HFFc6 (cell line): Measurements from ENCODE around the gene CCDC81. TPM values are rescaled to one million over a fixed set of nuclear protein-coding genes. Genes with fewer than 3 reads are reported as not detected.
A peak's percentile ranks its signal among the peaks of the same experiment; 100 is the strongest.
"Not testable (repeated sequence)": the region's sequence is repeated elsewhere in the genome, so short reads cannot be mapped to it uniquely, and the experiment has no call there.

Experiments
- DNase-seq: peaks from one replicate; pipeline ENCODE4 v3.0.0-alpha.2; 2018
- H3K27ac Mint-ChIP-seq: 2 replicates; pipeline ENCODE4 v1.8.0; 2020; ENCODE audit warnings: mild to moderate bottlenecking, mixed read lengths
- H3K27me3 Mint-ChIP-seq: 2 replicates; pipeline ENCODE4 v1.8.0; 2021; ENCODE audit warnings: mild to moderate bottlenecking, moderate library complexity, mixed read lengths; ENCODE audit not compliant: insufficient read depth
- H3K36me3 Mint-ChIP-seq: 2 replicates; pipeline ENCODE4 v1.8.0; 2021; ENCODE audit warnings: low read depth, mixed read lengths
- H3K4me1 Mint-ChIP-seq: 2 replicates; pipeline ENCODE4 v1.8.0; 2020; ENCODE audit warnings: low read depth, mixed read lengths
- H3K4me3 Mint-ChIP-seq: 2 replicates; pipeline ENCODE4 v1.8.0; 2020; ENCODE audit warnings: mild to moderate bottlenecking, moderate library complexity, mixed read lengths
- H3K9me3 Mint-ChIP-seq: 2 replicates; pipeline ENCODE4 v1.8.0; 2020; ENCODE audit warnings: mild to moderate bottlenecking, mixed read lengths
- CTCF ChIP-seq: fragments of 200-600 bp; sonication (generic); IDR thresholded peaks from 2 replicates; pipeline ENCODE4 v1.5.0; 2021; ENCODE audit warnings: antibody characterized with exemption, mild to moderate bottlenecking
- total RNA-seq, 6 experiments: library from RNA; stranded (reverse); fragmentation: NEBNext Ultra II Directional; extraction: Animal tissue kit (Norgen Biotek cat#: 25700); gene quantifications; 2 replicates in 1 of 6; 3 replicates in 5 of 6; pipeline ENCODE4 v1.2.3, GENCODE V29; 2021

The CCDC81 gene
- total RNA-seq, 6 experiments from 2014 or later: 3.4 to 10.6 (median 4.5) TPM

DNA sequence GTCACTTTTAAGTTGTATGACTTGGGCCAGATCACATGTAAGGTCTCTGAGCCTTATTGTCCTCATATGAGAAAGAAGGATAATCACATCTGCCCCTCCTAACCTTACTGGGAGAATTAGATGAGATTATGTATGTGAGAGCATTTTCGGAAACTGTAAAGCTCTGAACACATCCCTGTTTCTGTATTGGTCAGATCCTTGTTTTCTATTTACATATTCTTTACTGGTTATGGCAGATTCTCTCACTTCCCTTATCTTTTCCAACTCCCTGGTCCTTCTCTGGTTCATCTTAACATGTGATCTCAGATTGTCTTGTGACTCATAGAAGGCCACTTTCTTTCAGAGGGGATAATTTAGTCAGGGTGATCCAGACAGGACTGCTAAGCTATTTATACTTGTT is 41.8 kb downstream of the CCDC81 start:
- DNase-seq: peak; percentile 27
- H3K27me3 Mint-ChIP-seq: no peaks in the 10 kb centered on the region
- H3K9me3 Mint-ChIP-seq: no peaks in the 10 kb centered on the region
- no peaks in the 10 kb centered on the region for H3K36me3 Mint-ChIP-seq
- no peak overlapping the region for H3K27ac Mint-ChIP-seq
- peaks cover 25% of the 10 kb centered on the region for H3K4me1 Mint-ChIP-seq
- TF ChIP-seq CTCF: no peak
- no peak overlapping the region for H3K4me3 Mint-ChIP-seq

GRCh38 chr11:86416951-86417350 is 42.3 kb downstream of the CCDC81 start:
- DNase-seq, H3K27ac Mint-ChIP-seq, H3K4me3 Mint-ChIP-seq, H3K36me3 Mint-ChIP-seq, H3K27me3 Mint-ChIP-seq, H3K9me3 Mint-ChIP-seq: not testable (repeated sequence)
- peaks cover 25% of the 10 kb centered on the region for H3K4me1 Mint-ChIP-seq

GRCh38 chr11:86418106-86418505 is 43.4 kb downstream of the CCDC81 start:
- H3K4me3 Mint-ChIP-seq: no peak overlapping the region
- no peaks in the 10 kb centered on the region for H3K36me3 Mint-ChIP-seq
- no peaks in the 10 kb centered on the region; the same call in 1 of the 2 replicates for H3K27me3 Mint-ChIP-seq
- H3K27ac Mint-ChIP-seq: no peak overlapping the region
- peaks cover 21% of the 10 kb centered on the region for H3K4me1 Mint-ChIP-seq
- no peak for DNase-seq
- H3K9me3 Mint-ChIP-seq: no peaks in the 10 kb centered on the region
- no peak for TF ChIP-seq CTCF

DNA sequence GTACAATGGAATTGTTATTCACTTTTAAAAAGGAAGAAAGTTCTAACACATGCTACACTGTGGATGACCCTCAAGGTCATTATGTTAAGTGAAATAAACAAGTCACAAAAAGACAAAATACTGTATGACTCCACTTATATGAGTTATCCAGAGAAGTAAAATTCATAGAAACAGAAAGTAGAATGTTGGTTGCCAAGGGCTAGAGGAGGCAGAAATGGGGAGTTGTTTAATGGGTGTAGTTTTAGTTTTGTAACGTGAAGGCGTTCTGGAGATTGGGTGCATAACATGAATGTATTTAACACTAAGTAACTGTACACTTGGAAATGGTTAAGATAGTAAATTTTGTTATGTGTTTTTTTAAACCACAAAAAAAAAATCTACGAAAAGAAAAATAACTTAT is 43.8 kb downstream of the CCDC81 start:
- Mint-ChIP-seq H3K36me3 (no peaks in the 10 kb centered on the region), H3K27me3 (no peaks in the 10 kb centered on the region; the same call in 1 of the 2 replicates), H3K9me3 (no peaks in the 10 kb centered on the region), H3K4me3 (no peak overlapping the region), H3K4me1 (peaks cover 21% of the 10 kb centered on the region), H3K27ac (no peak overlapping the region)
- no peak for DNase-seq
- TF ChIP-seq CTCF: no peak

GRCh38 chr11:86418917-86419316 is 44.2 kb downstream of the CCDC81 start:
- H3K27ac Mint-ChIP-seq: no peak overlapping the region
- no peak for DNase-seq

GRCh38 chr11:86421946-86422345 is 47.3 kb downstream of the CCDC81 start:
- DNase-seq: no peak
- no peak overlapping the region for H3K27ac Mint-ChIP-seq
- H3K36me3 Mint-ChIP-seq: peaks cover 11% of the 10 kb centered on the region
- no peak for TF ChIP-seq CTCF
- no peak overlapping the region for H3K4me3 Mint-ChIP-seq
- H3K27me3 Mint-ChIP-seq: no peaks in the 10 kb centered on the region; the same call in 1 of the 2 replicates
- peaks cover 14% of the 10 kb centered on the region for H3K4me1 Mint-ChIP-seq
- peaks cover 9% of the 10 kb centered on the region; the same call in 1 of the 2 replicates for H3K9me3 Mint-ChIP-seq

More at GRCh38 chr11:86418917-86419316, 44.2 kb downstream of the CCDC81 start:
- no peaks in the 10 kb centered on the region for H3K9me3 Mint-ChIP-seq
- peaks cover 21% of the 10 kb centered on the region for H3K4me1 Mint-ChIP-seq
- H3K27me3 Mint-ChIP-seq: no peaks in the 10 kb centered on the region; the same call in 1 of the 2 replicates
- peak; percentile 63 for TF ChIP-seq CTCF
- no peaks in the 10 kb centered on the region for H3K36me3 Mint-ChIP-seq
- H3K4me3 Mint-ChIP-seq: no peak overlapping the region
